Mucosa of descending colon (tissue), 3 donors: ENCODE results near the gene ACSF2. TPM values are rescaled to one million over a fixed set of nuclear protein-coding genes. Genes with fewer than 3 reads are reported as not detected.

Experiments
- ATAC-seq: fragments of 200-7000 bp; cut with Tn5 transposase; one replicate; pipeline ENCODE4 v1.9.1; 2020; ENCODE audit warnings: mild to moderate bottlenecking, moderate library complexity
- DNase-seq, 3 donors: peaks; one replicate each; pipeline ENCODE4 v3.0.0-alpha.2; 2020
- H3K36me3 ChIP-seq: fragments of 200-600 bp; one replicate; pipeline ENCODE4 v1.8.0; 2021; ENCODE audit warnings: low read depth, mild to moderate bottlenecking
- H3K4me1 ChIP-seq: fragments of 200-600 bp; one replicate; pipeline ENCODE4 v1.8.0; 2021; ENCODE audit warnings: low read depth, mild to moderate bottlenecking
- H3K4me3 ChIP-seq: fragments of 200-600 bp; one replicate; pipeline ENCODE4 v1.8.0; 2021; ENCODE audit warnings: mild to moderate bottlenecking
- H3K9me3 ChIP-seq: fragments of 200-600 bp; one replicate; pipeline ENCODE4 v1.8.0; 2021; ENCODE audit warnings: mild to moderate bottlenecking
- CTCF ChIP-seq: fragments of 200-600 bp; IDR thresholded peaks from one replicate; pipeline ENCODE4 v1.8.0; 2022; ENCODE audit warnings: antibody characterized with exemption, mild to moderate bottlenecking
- intact Hi-C, 2 donors: fragments of 100-400 bp; cut with DNase I in 1 of 2; cut with micrococcal nuclease in 1 of 2; formaldehyde crosslinking; loops; one replicate each; pipeline versions ENCODE4 v1.11.0 to v1.11.1; 2022; cut with DNase I, micrococcal nuclease
- total RNA-seq, 3 donors: library from RNA; stranded (reverse); fragmentation: NEBNext Ultra II Directional in 2 of 3; extraction: Animal tissue kit (Norgen Biotek cat#: 25700) in 2 of 3; gene quantifications; one replicate each; pipeline versions ENCODE4 v1.2.1 to v1.2.4, GENCODE V29; 2021 to 2023
- donor health status: DM: no; HTN: no; CAD: no; lungs with moderate emphysema.
- donor health status: DM: no; HTN: no; CAD: no.
- donor health status: DM: no; HTN: yes; CAD: no.

The ACSF2 gene
- total RNA-seq, 3 donors from 2014 or later = 79.7 to 246 (median 99.4) TPM

GRCh38 chr17:50518384-50519023 is 92.5 kb downstream of the ACSF2 start:
- Histone ChIP-seq H3K4me3 (no peak overlapping the region), H3K4me1 (peaks cover 3% of the 10 kb centered on the region), H3K9me3 (no peaks in the 10 kb centered on the region), H3K36me3 (no peaks in the 10 kb centered on the region)
- no peak for DNase-seq
- peak; percentile 48 for ATAC-seq
- no peak for TF ChIP-seq CTCF
- intact Hi-C loops = no loop called here

- H3K36me3 ChIP-seq = no peaks in the 10 kb centered on the region
- peaks cover 3% of the 10 kb centered on the region for H3K4me1 ChIP-seq
- no peak for ATAC-seq
- no peak overlapping the region for H3K4me3 ChIP-seq
- DNase-seq = no peak
- TF ChIP-seq CTCF = no peak
- no peaks in the 10 kb centered on the region for H3K9me3 ChIP-seq
- intact Hi-C loops = no loop called here
Measured at GRCh38 chr17:50519141-50519834, 93.3 kb downstream of the ACSF2 start.

GRCh38 chr17:50520483-50520882 is 94.5 kb downstream of the ACSF2 start:
- DNase-seq (no peak), ATAC-seq (no peak)
- no peak overlapping the region for H3K4me3 ChIP-seq
- H3K4me1 ChIP-seq = peaks cover 3% of the 10 kb centered on the region
- intact Hi-C loops = no loop called here
- H3K9me3 ChIP-seq = no peaks in the 10 kb centered on the region
- no peaks in the 10 kb centered on the region for H3K36me3 ChIP-seq
- no peak for TF ChIP-seq CTCF

GRCh38 chr17:50521514-50521913 is 95.5 kb downstream of the ACSF2 start:
- no peak for TF ChIP-seq CTCF
- no peak overlapping the region for H3K4me3 ChIP-seq
- ATAC-seq (no peak), DNase-seq (no peak)
- H3K36me3 ChIP-seq = no peaks in the 10 kb centered on the region
- H3K4me1 ChIP-seq = peaks cover 3% of the 10 kb centered on the region
- intact Hi-C loops = no loop called here
- no peaks in the 10 kb centered on the region for H3K9me3 ChIP-seq

- DNase-seq = no peak
- H3K4me3 ChIP-seq = no peak overlapping the region
- no peak for TF ChIP-seq CTCF
- H3K4me1 ChIP-seq = no peaks in the 10 kb centered on the region
- no peaks in the 10 kb centered on the region for H3K9me3 ChIP-seq
- H3K36me3 ChIP-seq = no peaks in the 10 kb centered on the region
- ATAC-seq = no peak
- intact Hi-C loops = no loop called here
Measured at GRCh38 chr17:50522766-50523165, 96.7 kb downstream of the ACSF2 start.
